IMR-90 (cell line): Measurements from ENCODE around the gene GABRQ. TPM values are rescaled to one million over a fixed set of nuclear protein-coding genes. Genes with fewer than 3 reads are reported as not detected.
"Not testable (repeated sequence)": the region's sequence is repeated elsewhere in the genome, so short reads cannot be mapped to it uniquely, and the experiment has no call there.

Experiments used
- ATAC-seq: fragments of 200-7000 bp; cut with Tn5 transposase; 2 replicates; pipeline ENCODE4 v1.9.1; 2020; ENCODE audit warnings: low read depth, mild to moderate bottlenecking, moderate library complexity
- BruUV-seq: library from RNA; stranded (reverse); fragments of 400-500 nt; replicated peaks from 2 replicates; lab custom pipeline; 2021; lab: Mats Ljungman, UMichigan
- CTCF ChIA-PET: fragments of 300-600 bp; formaldehyde crosslinking; extraction: SDS; loops from one replicate; lab custom pipeline; 2021; ENCODE audit warnings: antibody characterized with exemption; lab: Yijun Ruan, JAX
- POLR2A ChIA-PET: fragments of 300-600 bp; sonication (Branson Sonifier 250); formaldehyde crosslinking; loops from one replicate; lab custom pipeline; 2022; ENCODE audit warnings: antibody characterized with exemption; ENCODE audit not compliant: unreplicated experiment; lab: Charles Lee
- DNase-seq: peaks from one replicate; pipeline ENCODE4 v3.0.0; 2013
- H2AFZ ChIP-seq: replicated peaks from 2 replicates; pipeline ENCODE3; 2013; ENCODE audit warnings: low read length, mild to moderate bottlenecking; ENCODE audit not compliant: poor library complexity
- H2AK5ac ChIP-seq: 2 replicates; pipeline ENCODE4 v1.6.1; 2013; ENCODE audit warnings: low read depth, low read length, inconsistent platforms
- H2AK9ac ChIP-seq: replicated peaks from 2 replicates; pipeline ENCODE3; 2013; ENCODE audit warnings: mild to moderate bottlenecking, low read depth, low read length, moderate library complexity; ENCODE audit not compliant: poor library complexity
- H2BK120ac ChIP-seq: 2 replicates; pipeline ENCODE4 v1.6.1; 2013; ENCODE audit warnings: low read depth, low read length, inconsistent platforms
- H2BK15ac ChIP-seq: 3 replicates; pipeline ENCODE4 v1.6.1; 2013; ENCODE audit warnings: low read depth, low read length, inconsistent platforms
- H2BK20ac ChIP-seq: 2 replicates; pipeline ENCODE4 v1.6.1; 2013; ENCODE audit warnings: low read depth, mild to moderate bottlenecking, inconsistent platforms, low read length, moderate library complexity
- H2BK5ac ChIP-seq: 2 replicates; pipeline ENCODE4 v1.6.1; 2013; ENCODE audit warnings: mild to moderate bottlenecking, low read depth, low read length, inconsistent platforms; ENCODE audit not compliant: poor library complexity, severe bottlenecking
- H3K14ac ChIP-seq: replicated peaks from 2 replicates; pipeline ENCODE4 v1.6.1; 2013; ENCODE audit warnings: low read depth, low read length, inconsistent platforms
- H3K18ac ChIP-seq: 2 replicates; pipeline ENCODE4 v1.6.1; 2013; ENCODE audit warnings: low read depth, low read length, control low read depth
- H3K23ac ChIP-seq: 2 replicates; pipeline ENCODE4 v1.6.1; 2013; ENCODE audit warnings: low read depth, low read length, inconsistent platforms
- H3K27ac ChIP-seq: 2 replicates; pipeline ENCODE4 v1.5.1; 2013; ENCODE audit warnings: mild to moderate bottlenecking, control low read depth, low read length; ENCODE audit not compliant: insufficient read depth
- H3K27me3 ChIP-seq: 2 replicates; pipeline ENCODE4 v1.6.1; 2013; ENCODE audit warnings: low read length; ENCODE audit not compliant: control insufficient read depth, insufficient read depth
- H3K36me3 ChIP-seq: 2 replicates; pipeline ENCODE4 v1.6.1; 2013; ENCODE audit warnings: low read length, mixed read lengths; ENCODE audit not compliant: control insufficient read depth, insufficient read depth
- H3K4ac ChIP-seq: 2 replicates; pipeline ENCODE4 v1.6.1; 2013; ENCODE audit warnings: low read depth, low read length, inconsistent platforms
- H3K4me1 ChIP-seq: 2 replicates; pipeline ENCODE4 v1.6.1; 2013; ENCODE audit warnings: low read length, mixed read lengths; ENCODE audit not compliant: control insufficient read depth, insufficient read depth
- H3K4me2 ChIP-seq: 2 replicates; pipeline ENCODE4 v1.6.1; 2013; ENCODE audit warnings: low read depth, mild to moderate bottlenecking, control low read depth, low read length, moderate library complexity
- H3K4me3 ChIP-seq: 2 replicates; pipeline ENCODE4 v1.5.1; 2013; ENCODE audit warnings: low read depth, mild to moderate bottlenecking, control low read depth, low read length, moderate library complexity; ENCODE audit not compliant: insufficient read depth
- H3K56ac ChIP-seq: 2 replicates; pipeline ENCODE4 v1.6.1; 2013; ENCODE audit warnings: low read length, inconsistent platforms; ENCODE audit not compliant: insufficient read depth; ENCODE audit errors: extremely low read depth
- H3K79me1 ChIP-seq, 2 experiments: 2 replicates each; pipeline ENCODE4 v1.6.1; 2013; ENCODE audit warnings: low read length in 2 of 2, inconsistent platforms in 1 of 2, low read depth in 1 of 2
- H3K9ac ChIP-seq: 2 replicates; pipeline ENCODE4 v1.6.1; 2013; ENCODE audit warnings: low read depth, low read length, control low read depth
- H3K9me1 ChIP-seq: 2 replicates; pipeline ENCODE4 v1.6.1; 2013; ENCODE audit warnings: low read length, inconsistent platforms; ENCODE audit not compliant: insufficient read depth
- H3K9me3 ChIP-seq: 2 replicates; pipeline ENCODE4 v1.6.1; 2013; ENCODE audit warnings: low read length; ENCODE audit not compliant: control insufficient read depth, insufficient read depth
- H4K20me1 ChIP-seq: 2 replicates; pipeline ENCODE4 v1.6.1; 2013; ENCODE audit warnings: low read length, inconsistent platforms; ENCODE audit not compliant: insufficient read depth
- H4K5ac ChIP-seq: 2 replicates; pipeline ENCODE4 v1.6.1; 2013; ENCODE audit warnings: mild to moderate bottlenecking, low read depth, low read length, control low read depth
- H4K8ac ChIP-seq, 2 experiments: 2 replicates each; pipeline ENCODE4 v1.6.1; 2013; ENCODE audit warnings: low read depth in 2 of 2, low read length in 2 of 2, control low read depth in 1 of 2, inconsistent platforms in 1 of 2
- H4K91ac ChIP-seq: 2 replicates; pipeline ENCODE4 v1.6.1; 2013; ENCODE audit warnings: low read depth, low read length, inconsistent platforms; ENCODE audit not compliant: insufficient read depth
- WGBS, 2 experiments: methylation state at CpG; one replicate each; pipeline versions ENCODE4 v1.1.5 to v1.1.7; 2013; ENCODE audit warnings: missing lambda C conversion rate in 2 of 2; ENCODE audit not compliant: insufficient read length in 1 of 2; ENCODE audit errors: extremely low coverage in 2 of 2; 5-methylcytosine and 5-hydroxymethylcytosine counted together
- dilution Hi-C: fragments of 300-500 bp; cut with HindIII; formaldehyde crosslinking; loops from one replicate; pipeline ENCODE4 v1.14.3; 2018; ENCODE audit warnings: low sequenced_read_pairs; ENCODE audit not compliant: unreplicated experiment
- in situ Hi-C: fragments of 300-500 bp; cut with MboI; formaldehyde crosslinking; loops from 3 replicates; pipeline ENCODE4 v1.14.3; 2019; ENCODE audit warnings: low sequenced_read_pairs, inconsistent platforms, mixed read lengths
- intact Hi-C: fragments of 100-400 bp; cut with micrococcal nuclease; formaldehyde crosslinking; loops from 2 replicates; pipeline ENCODE4 v1.10.0; 2022
- polyA plus RNA-seq, 3 experiments: library from polyadenylated mRNA; depleted of rRNA; stranded (reverse); fragments of >200 nt; gene quantifications; 2 replicates each; pipeline ENCODE4 v1.2.3, GENCODE V29; 2012; ENCODE audit warnings: low replicate concordance in 1 of 3
- total RNA-seq: library from RNA; depleted of rRNA; stranded (reverse); fragments of >200 nt; gene quantifications from 2 replicates; pipeline ENCODE4 v1.2.3, GENCODE V29; 2012

The GABRQ gene
- total and polyA plus RNA-seq, 2 of the 4 experiments (the other 2 are of a cell fraction): under 0.01 to 0.03 TPM

- in situ Hi-C loops, H4K91ac ChIP-seq, H3K4me1 ChIP-seq, H3K9ac ChIP-seq, H3K23ac ChIP-seq, BruUV-seq, intact Hi-C loops, H2AFZ ChIP-seq, H3K9me1 ChIP-seq, H2BK5ac ChIP-seq, H2BK15ac ChIP-seq, H3K79me1 ChIP-seq, H2BK20ac ChIP-seq, ATAC-seq, H4K5ac ChIP-seq, H4K8ac ChIP-seq, H4K20me1 ChIP-seq, dilution Hi-C loops, H3K36me3 ChIP-seq, H3K27me3 ChIP-seq, H2BK120ac ChIP-seq, CTCF ChIA-PET, H3K4me3 ChIP-seq, H2AK5ac ChIP-seq, H3K56ac ChIP-seq, H3K9me3 ChIP-seq, H3K4me2 ChIP-seq, H3K18ac ChIP-seq, H3K4ac ChIP-seq, H3K27ac ChIP-seq, H2AK9ac ChIP-seq, H3K14ac ChIP-seq, POLR2A ChIA-PET, DNase-seq: not testable (repeated sequence)
- WGBS, 2 experiments: no CpG with 5 or more reads among the region's 5 CpGs
Measured at GRCh38 chrX:152700390-152700789, 62.7 kb downstream of the GABRQ start.

- H3K4ac ChIP-seq, H2BK120ac ChIP-seq, CTCF ChIA-PET, H2AK9ac ChIP-seq, H3K27ac ChIP-seq, intact Hi-C loops, BruUV-seq, H3K18ac ChIP-seq, H3K14ac ChIP-seq, H3K56ac ChIP-seq, H2BK15ac ChIP-seq, H2AFZ ChIP-seq, POLR2A ChIA-PET, H2AK5ac ChIP-seq, H4K8ac ChIP-seq, H3K36me3 ChIP-seq, H3K4me3 ChIP-seq, in situ Hi-C loops, dilution Hi-C loops, DNase-seq, H4K5ac ChIP-seq, H3K4me2 ChIP-seq, H3K23ac ChIP-seq, H3K27me3 ChIP-seq, ATAC-seq, H4K20me1 ChIP-seq, H2BK20ac ChIP-seq, H3K9me1 ChIP-seq, H3K9me3 ChIP-seq, H3K9ac ChIP-seq, H3K79me1 ChIP-seq, H3K4me1 ChIP-seq, H2BK5ac ChIP-seq, H4K91ac ChIP-seq: not testable (repeated sequence)
- WGBS, 2 experiments: 0% methylated on average over 1 of the region's 7 CpGs; no CpG with 5 or more reads in 1 of the 2 experiments
Measured at GRCh38 chrX:152706500-152706899, 68.8 kb downstream of the GABRQ start.
